GM19240 (cell line): ENCODE results near the gene NR4A1.

ENCODE experiments used
- DNase-seq: peaks from one replicate; pipeline ENCODE4 v3.0.0; 2011; ENCODE audit warnings: low spot score; ENCODE audit not compliant: insufficient read length

Gene NR4A1

DNA sequence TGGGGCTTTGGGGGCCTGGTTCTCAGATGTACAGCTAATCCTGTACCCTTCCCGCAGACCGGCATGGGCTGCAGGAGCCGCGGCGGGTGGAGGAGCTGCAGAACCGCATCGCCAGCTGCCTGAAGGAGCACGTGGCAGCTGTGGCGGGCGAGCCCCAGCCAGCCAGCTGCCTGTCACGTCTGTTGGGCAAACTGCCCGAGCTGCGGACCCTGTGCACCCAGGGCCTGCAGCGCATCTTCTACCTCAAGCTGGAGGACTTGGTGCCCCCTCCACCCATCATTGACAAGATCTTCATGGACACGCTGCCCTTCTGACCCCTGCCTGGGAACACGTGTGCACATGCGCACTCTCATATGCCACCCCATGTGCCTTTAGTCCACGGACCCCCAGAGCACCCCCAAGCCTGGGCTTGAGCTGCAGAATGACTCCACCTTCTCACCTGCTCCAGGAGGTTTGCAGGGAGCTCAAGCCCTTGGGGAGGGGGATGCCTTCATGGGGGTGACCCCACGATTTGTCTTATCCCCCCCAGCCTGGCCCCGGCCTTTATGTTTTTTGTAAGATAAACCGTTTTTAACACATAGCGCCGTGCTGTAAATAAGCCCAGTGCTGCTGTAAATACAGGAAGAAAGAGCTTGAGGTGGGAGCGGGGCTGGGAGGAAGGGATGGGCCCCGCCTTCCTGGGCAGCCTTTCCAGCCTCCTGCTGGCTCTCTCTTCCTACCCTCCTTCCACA lies 7.6 kb downstream of the NR4A1 start:
- no peak for DNase-seq

GRCh38 chr12:52059582-52060497 lies 8.6 kb downstream of the NR4A1 start:
- DNase-seq = no peak

DNA sequence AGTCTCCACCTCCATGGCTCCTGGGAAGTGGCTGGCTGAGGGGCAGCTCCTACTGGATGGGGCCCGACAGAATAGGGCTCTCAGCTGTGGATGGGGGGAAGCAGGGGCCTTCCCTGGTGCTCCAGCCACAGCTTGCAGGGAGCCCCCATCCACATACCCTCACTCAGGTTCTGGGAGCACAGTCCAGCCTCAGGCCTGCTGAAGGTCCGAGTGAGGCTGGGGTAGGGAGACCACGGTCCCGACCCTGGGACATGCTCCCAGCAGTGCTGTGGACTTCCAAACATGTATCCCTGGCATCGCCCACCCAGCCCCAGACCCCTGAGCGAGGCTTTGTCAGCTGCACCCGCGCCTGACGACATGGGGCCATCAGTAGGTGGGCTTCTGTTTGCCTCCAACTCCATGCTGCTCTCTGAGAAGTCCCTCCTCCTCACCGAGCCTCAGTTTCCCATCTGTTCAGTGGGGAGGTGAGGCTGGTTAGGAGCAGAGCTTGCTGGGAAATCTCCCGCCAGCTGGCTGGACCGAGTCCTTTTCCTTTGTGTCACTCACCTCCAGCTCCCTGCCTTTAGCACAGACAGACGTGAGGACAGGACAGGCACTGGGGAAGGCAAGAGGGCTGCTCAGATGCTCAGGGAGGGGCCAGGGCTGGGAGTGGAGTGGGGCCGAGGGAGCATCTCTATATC lies 9.4 kb downstream of the NR4A1 start:
- DNase-seq = no peak

DNA sequence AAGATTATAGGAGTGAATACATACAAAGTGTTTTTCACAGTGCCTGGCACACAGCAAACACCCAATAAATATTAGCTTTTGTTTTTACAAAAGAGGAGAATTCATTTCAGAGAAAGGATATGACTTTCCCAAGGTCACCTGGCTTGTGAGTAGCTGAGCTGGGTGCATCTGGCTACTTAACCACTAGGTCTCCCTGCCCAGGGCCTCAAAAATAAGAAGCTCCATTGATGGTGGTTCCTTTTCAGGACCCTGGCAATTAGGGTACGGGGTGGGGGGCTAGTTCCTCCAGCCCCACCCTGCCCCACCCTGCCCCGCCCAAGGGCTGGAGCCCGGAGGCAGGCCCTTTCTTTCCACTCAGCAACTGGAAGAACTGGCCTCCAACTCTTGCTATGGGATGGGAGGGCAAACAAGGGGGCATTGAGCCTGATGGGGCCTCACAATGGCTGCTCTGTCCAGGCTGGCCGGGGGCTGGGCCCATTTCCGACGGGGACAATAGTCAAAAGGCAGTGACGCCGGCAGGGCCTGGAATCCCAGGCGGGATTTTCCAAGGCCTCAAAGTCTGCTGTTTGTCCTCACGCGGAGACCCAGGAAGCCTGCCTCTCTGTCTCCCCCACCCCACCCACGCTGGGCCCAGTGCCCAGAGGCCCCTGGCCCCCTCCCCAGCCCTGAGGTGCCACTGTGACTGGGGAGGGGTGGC lies 10.4 kb downstream of the NR4A1 start:
- no peak for DNase-seq

DNA sequence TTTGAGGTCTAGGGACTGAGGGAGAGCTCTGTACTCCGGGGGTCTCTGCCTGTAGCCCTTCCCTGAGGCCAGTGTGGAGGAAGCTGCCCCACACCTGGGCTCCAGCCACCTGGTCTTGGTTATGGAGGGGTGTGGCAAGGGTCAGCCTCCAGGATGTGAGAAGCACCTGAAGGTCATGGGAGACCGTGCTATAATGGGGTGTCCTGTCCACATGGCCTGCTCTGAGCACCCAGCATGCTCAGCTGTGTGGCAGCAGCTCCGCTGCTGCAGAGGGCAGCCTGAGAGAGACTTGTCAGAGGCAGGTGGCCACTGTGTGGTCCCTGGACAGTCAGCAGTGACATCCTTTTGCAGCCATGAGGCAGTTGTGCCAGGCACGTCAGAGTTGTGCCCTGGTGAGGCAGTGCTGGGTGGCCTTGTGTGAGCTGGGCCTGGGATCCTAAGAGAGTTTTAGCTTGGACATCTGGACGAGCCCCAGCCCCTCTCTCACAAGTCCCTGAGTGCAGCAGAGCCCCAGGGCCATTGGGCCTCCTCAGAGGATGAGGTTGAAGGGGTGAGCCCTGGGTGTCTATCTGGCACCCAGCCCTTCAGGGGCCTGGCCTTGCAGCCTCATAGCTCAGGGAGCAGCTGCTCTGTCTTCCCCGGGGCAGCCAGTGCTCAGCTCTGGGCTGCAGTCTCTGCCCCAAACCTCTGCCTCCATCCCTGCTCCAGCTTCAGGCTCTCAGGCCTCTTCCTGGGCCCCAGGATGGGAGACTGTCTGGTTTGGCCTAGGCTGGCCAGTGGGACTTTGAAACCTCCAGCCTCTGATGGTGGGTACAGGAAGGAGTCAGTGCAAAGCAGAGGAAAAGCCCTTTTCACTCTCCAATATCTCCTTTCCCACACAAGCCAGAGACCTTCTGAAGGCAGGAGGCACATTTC lies 11.2 kb downstream of the NR4A1 start:
- no peak for DNase-seq

- DNase-seq = no peak
Measured at GRCh38 chr12:52063082-52063924, 12.1 kb downstream of the NR4A1 start.

GRCh38 chr12:52063981-52064649 lies 12.9 kb downstream of the NR4A1 start:
- no peak for DNase-seq

- DNase-seq = no peak
Measured at GRCh38 chr12:52066346-52067080, 15.3 kb downstream of the NR4A1 start.

GRCh38 chr12:52067081-52067374 lies 15.8 kb downstream of the NR4A1 start:
- DNase-seq = no peak

GRCh38 chr12:52069327-52070184 lies 18.3 kb downstream of the NR4A1 start, which contains the start of gene ATG101:
TSS of gene ATG101 (plus strand) at chr12:52069978. CDS start at chr12:52073651, 3,673 bp downstream.
- DNase-seq = peak; percentile 99

DNA sequence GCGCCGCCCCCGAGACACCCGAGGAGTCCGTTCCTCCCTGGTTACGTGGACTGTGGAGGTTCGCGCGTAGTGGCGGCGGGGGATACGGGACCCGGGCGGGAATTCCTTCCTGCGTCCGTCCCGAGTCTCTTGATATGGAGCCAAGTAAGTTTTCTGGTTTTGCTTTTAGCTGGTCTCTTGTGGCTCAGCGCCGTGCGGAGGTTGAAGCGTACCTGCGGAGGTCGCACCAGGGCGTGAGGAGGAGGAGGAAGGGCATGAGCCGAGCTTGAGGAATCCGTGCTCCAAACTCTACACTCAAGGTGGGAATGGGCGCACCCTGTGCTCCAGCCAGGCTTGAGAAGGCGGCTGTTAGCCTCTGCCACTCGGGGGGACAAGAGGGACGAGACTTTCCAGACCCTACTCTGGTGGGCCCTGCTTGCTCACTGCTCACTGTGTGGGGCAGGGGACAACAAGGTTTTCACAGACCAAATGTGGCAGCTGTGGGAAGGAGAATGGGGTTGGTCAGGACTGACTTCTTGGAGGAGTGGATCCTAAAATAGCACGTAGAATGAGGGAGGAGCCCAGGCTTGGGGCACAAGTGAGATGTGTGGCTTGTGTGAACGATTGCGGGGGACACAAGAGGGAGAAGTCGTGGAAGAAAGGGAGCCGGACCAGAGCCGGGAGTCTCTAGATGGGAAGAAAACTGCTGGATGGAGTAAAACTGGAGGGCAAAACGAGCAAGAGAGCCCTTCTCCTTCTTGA lies 19.1 kb downstream of the NR4A1 start:
- DNase-seq = no peak

DNA sequence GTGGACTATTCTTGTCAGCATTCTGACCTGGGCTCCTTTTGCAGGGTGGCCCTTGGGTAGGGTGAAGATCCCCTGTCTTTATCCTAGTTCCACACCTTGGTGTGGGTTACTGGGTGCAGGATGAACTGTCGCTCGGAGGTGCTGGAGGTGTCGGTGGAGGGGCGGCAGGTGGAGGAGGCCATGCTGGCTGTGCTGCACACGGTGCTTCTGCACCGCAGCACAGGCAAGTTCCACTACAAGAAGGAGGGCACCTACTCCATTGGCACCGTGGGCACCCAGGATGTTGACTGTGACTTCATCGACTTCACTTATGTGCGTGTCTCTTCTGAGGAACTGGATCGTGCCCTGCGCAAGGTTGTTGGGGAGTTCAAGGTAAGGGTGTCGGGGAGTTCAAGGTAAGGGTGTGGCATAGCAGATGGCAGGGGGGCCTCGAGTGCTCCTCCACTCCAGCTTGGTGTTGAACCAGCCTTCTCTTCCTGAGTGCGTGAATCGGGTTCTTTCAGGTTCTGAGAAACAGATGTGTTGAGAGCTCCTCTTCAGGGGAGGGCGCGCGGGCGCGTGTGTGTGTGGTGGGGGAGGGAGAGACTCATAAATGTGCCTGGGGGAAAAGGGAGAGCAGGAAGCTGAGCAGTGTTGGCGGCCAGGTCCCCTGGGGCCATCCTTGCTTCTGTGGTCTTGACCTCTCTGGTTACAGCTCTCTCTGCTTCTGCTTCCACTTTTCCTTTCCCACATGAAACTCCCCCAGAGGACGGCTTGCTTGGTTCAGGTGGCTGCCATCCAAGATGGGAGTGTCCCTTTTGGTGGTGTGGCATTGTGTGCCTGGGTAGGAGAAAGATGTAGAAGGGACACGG lies 22.5 kb downstream of the NR4A1 start:
- DNase-seq = no peak

- DNase-seq = no peak
Measured at GRCh38 chr12:52074971-52075724, 23.9 kb downstream of the NR4A1 start.

GRCh38 chr12:52076811-52077210 lies 25.6 kb downstream of the NR4A1 start:
- no peak for DNase-seq

DNA sequence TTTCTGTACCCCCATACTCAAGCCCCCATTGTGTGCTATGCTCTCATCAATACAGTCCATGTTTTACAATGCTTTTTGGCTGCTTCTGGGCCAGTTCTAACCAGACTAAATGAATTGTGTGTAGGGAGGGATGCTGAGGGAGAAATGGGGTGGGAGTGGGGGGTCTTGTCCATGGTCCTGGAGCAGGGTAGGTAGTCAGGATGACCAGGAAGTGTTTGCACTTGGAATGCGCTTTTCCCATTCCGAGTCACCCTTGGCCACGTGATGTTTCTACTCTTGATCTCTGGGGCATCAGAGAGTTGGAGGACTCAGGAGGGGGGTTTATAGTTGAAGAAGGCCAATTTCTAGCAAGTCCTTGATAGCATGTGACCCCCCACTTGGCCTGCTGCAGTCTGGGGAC lies 27.0 kb downstream of the NR4A1 start:
- DNase-seq = no peak
